HL-60 (cell line): ENCODE measurements around the gene FGF12.

Experiments
- DNase-seq, 2 experiments: peaks; one replicate each; pipeline ENCODE4 v3.0.0-alpha.2; 2010 to 2020; ENCODE audit warnings: low read depth in 1 of 2, low spot score in 1 of 2
- H3K27ac ChIP-seq: fragments of 250-450 bp; sonication (Bioruptor Pico); replicated peaks from 2 replicates; pipeline ENCODE4 v1.5.1; 2020; ENCODE audit warnings: mild to moderate bottlenecking, moderate library complexity
- H3K27me3 ChIP-seq: fragments of 250-450 bp; sonication (Bioruptor Pico); 2 replicates; pipeline ENCODE4 v1.5.1; 2021; ENCODE audit warnings: mild to moderate bottlenecking, moderate library complexity; ENCODE audit not compliant: insufficient read depth, poor library complexity, severe bottlenecking
- H3K4me3 ChIP-seq: replicated peaks from 2 replicates; pipeline ENCODE4 v1.5.1; 2011; ENCODE audit warnings: mild to moderate bottlenecking, control low read depth, low read length; ENCODE audit not compliant: insufficient read depth
- CTCF ChIP-seq: IDR thresholded peaks from one replicate; pipeline ENCODE4 v1.5.1; 2011; ENCODE audit warnings: low read length, control low read depth, inconsistent platforms; ENCODE audit not compliant: insufficient read depth
- GABPA ChIP-seq: IDR thresholded peaks from 2 replicates; pipeline ENCODE4 v1.6.1; 2012; ENCODE audit warnings: low read depth
- POLR2AphosphoS5 ChIP-seq: IDR thresholded peaks from 2 replicates; pipeline ENCODE4 v1.6.1; 2012; ENCODE audit warnings: low read depth
- REST ChIP-seq: IDR thresholded peaks from 2 replicates; pipeline ENCODE4 v1.6.1; 2012; ENCODE audit warnings: low read depth; ENCODE audit not compliant: insufficient replicate concordance
- SPI1 ChIP-seq: IDR thresholded peaks from 2 replicates; pipeline ENCODE4 v1.6.1; 2012; ENCODE audit warnings: low read depth, mild to moderate bottlenecking, borderline replicate concordance

The FGF12 gene

GRCh38 chr3:192395506-192395905 is 331.8 kb downstream of the FGF12 start:
- no peak overlapping the region for H3K4me3 ChIP-seq
- DNase-seq: no peak
- no peaks in the 10 kb centered on the region for H3K27me3 ChIP-seq
- TF ChIP-seq CTCF (no peak), SPI1 (no peak), GABPA (no peak), REST (no peak), POLR2AphosphoS5 (no peak)
- no peak overlapping the region for H3K27ac ChIP-seq

GRCh38 chr3:192392986-192393385 is 334.4 kb downstream of the FGF12 start:
- H3K27ac ChIP-seq: no peak overlapping the region
- DNase-seq: no peak

GRCh38 chr3:192382861-192383260 is 344.5 kb downstream of the FGF12 start:
- TF ChIP-seq CTCF (no peak), GABPA (no peak), REST (no peak), SPI1 (no peak), POLR2AphosphoS5 (no peak)
- no peak overlapping the region for H3K27ac ChIP-seq
- no peak overlapping the region for H3K4me3 ChIP-seq
- DNase-seq: no peak
- H3K27me3 ChIP-seq: no peaks in the 10 kb centered on the region

More at GRCh38 chr3:192392986-192393385, 334.4 kb downstream of the FGF12 start:
- Histone ChIP-seq H3K27me3 (no peaks in the 10 kb centered on the region), H3K4me3 (no peak overlapping the region)
- TF ChIP-seq CTCF (no peak), GABPA (no peak), SPI1 (no peak), REST (no peak), POLR2AphosphoS5 (no peak)
